ENCODE measurements around the gene UQCC2.

The UQCC2 gene

DNA sequence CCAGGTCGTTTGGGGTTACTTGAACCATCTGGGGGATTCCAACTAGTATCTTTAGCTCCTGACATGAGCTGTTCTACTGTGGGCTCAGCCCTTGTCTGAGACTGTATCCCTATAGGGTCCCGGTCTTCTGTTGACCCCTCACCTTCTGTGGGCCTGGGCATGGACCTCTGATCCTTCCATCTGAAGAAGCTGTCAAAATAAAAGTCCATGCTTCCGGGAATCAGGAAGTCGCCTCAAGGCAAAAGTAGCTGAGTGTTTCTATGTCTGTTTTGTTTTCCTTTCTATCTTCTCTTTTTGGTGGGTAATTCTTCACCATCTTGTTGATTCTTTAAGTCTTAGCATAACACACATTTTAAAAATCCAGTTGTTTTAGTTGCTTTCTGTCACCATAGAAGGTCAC lies 60.1 kb downstream of the UQCC2 start:
- Histone ChIP-seq H3K4me3 (ENCODE audit: low read length) (no peak overlapping the region), H4K20me1 (ENCODE audit: control insufficient read depth, insufficient read depth, low read depth, low read length) (no peaks in the 10 kb centered on the region; the same call in 1 of the 2 replicates), H3K4me2 (ENCODE audit: low read length) (no peak overlapping the region), H3K27ac (ENCODE audit: low read depth, low read length) (no peak overlapping the region), H3K9me3 (ENCODE audit: control insufficient read depth, insufficient read depth, low read length) (no peaks in the 10 kb centered on the region), H3K9me2 (replicated peaks; ENCODE audit: control insufficient read depth, low read length) (no peaks in the 10 kb centered on the region), H3K27me3 (ENCODE audit: control insufficient read depth, low read length) (no peaks in the 10 kb centered on the region), H3F3A (ENCODE audit: control insufficient read depth, insufficient read depth) (no peaks in the 10 kb centered on the region), H3K79me2 (ENCODE audit: control insufficient read depth, low read length) (peaks cover 68% of the 10 kb centered on the region), H3K4me1 (ENCODE audit: control insufficient read depth, low read length) (no peaks in the 10 kb centered on the region), H3K36me3 (ENCODE audit: control insufficient read depth, low read length) (peaks cover 75% of the 10 kb centered on the region)
- TF ChIP-seq, protein P1, sequence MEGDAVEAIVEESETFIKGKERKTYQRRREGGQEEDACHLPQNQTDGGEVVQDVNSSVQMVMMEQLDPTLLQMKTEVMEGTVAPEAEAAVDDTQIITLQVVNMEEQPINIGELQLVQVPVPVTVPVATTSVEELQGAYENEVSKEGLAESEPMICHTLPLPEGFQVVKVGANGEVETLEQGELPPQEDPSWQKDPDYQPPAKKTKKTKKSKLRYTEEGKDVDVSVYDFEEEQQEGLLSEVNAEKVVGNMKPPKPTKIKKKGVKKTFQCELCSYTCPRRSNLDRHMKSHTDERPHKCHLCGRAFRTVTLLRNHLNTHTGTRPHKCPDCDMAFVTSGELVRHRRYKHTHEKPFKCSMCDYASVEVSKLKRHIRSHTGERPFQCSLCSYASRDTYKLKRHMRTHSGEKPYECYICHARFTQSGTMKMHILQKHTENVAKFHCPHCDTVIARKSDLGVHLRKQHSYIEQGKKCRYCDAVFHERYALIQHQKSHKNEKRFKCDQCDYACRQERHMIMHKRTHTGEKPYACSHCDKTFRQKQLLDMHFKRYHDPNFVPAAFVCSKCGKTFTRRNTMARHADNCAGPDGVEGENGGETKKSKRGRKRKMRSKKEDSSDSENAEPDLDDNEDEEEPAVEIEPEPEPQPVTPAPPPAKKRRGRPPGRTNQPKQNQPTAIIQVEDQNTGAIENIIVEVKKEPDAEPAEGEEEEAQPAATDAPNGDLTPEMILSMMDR (IDR thresholded peaks at IDR 0.05; ENCODE audit: low read depth, low read length, poor library complexity, severe bottlenecking), result no peak
- no peak for TF ChIP-seq EZH2phosphoT487 (IDR thresholded peaks at IDR 0.05; ENCODE audit: borderline replicate concordance, low read length)
